Mammary epithelial cell (primary cell): ENCODE data around the gene STX10.

Experiments
- EZH2 ChIP-seq: IDR thresholded peaks from 2 replicates; pipeline ENCODE4 v1.6.1; 2012; ENCODE audit warnings: low read length, inconsistent platforms, borderline replicate concordance
- TF ChIP-seq, protein P1 (sequence below), 2 donors: IDR thresholded peaks in 1 of 2; conservative IDR thresholded peaks in 1 of 2; 2 replicates each; pipeline ENCODE4 v1.5.1; 2011 to 2012; ENCODE audit warnings: inconsistent platforms in 2 of 2, low read length in 2 of 2, mild to moderate bottlenecking in 2 of 2, control low read depth in 1 of 2, low read depth in 1 of 2; ENCODE audit not compliant: insufficient read depth in 1 of 2; ENCODE audit errors: extremely low read depth in 1 of 2

DNA sequence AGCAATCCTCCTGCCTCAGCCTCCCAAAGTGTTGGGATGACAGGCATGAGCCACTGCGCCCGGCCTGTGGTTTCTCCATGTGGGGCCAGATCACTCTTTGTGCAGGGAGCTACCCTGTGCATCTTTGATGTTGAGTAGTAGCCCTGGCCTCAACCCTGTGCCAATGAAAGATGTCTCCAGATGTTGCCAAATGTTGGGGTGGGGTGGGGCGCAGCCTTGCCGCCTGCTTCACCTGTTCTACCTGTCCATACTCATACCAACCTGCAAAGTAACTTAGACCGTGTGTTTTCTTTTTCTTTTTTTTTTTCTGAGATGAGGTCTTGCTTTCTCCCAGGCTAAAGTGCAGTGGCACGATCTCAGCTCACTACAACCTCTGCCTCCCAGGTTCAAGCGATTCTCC is 21.0 kb upstream of the STX10 start:
- TF ChIP-seq, protein P1, sequence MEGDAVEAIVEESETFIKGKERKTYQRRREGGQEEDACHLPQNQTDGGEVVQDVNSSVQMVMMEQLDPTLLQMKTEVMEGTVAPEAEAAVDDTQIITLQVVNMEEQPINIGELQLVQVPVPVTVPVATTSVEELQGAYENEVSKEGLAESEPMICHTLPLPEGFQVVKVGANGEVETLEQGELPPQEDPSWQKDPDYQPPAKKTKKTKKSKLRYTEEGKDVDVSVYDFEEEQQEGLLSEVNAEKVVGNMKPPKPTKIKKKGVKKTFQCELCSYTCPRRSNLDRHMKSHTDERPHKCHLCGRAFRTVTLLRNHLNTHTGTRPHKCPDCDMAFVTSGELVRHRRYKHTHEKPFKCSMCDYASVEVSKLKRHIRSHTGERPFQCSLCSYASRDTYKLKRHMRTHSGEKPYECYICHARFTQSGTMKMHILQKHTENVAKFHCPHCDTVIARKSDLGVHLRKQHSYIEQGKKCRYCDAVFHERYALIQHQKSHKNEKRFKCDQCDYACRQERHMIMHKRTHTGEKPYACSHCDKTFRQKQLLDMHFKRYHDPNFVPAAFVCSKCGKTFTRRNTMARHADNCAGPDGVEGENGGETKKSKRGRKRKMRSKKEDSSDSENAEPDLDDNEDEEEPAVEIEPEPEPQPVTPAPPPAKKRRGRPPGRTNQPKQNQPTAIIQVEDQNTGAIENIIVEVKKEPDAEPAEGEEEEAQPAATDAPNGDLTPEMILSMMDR (conservative IDR thresholded peaks at IDR 0.05 in 1 of 2, IDR thresholded peaks at IDR 0.05 in 1 of 2; ENCODE audit: extremely low read depth in 1 of 2, insufficient read depth in 1 of 2, low read depth in 1 of 2, low read length in 2 of 2) = no peak
- no peak for TF ChIP-seq EZH2
